Caco-2 (cell line): ENCODE data around the gene RCAN1. TPM values are rescaled to one million over a fixed set of nuclear protein-coding genes. Genes with fewer than 3 reads are reported as not detected.

Experiments used
- BruUV-seq: library from RNA; stranded (reverse); fragments of 400-500 nt; replicated peaks from 2 replicates; lab custom pipeline; 2021; lab: Mats Ljungman, UMichigan
- CTCF ChIA-PET: fragments of 300-600 bp; sonication (Branson Sonifier 250); formaldehyde crosslinking; loops from one replicate; lab custom pipeline; 2022; ENCODE audit warnings: antibody characterized with exemption; lab: Charles Lee
- POLR2A ChIA-PET: fragments of 300-600 bp; sonication (Branson Sonifier 250); formaldehyde crosslinking; loops from one replicate; lab custom pipeline; 2022; ENCODE audit warnings: antibody characterized with exemption; lab: Charles Lee
- DNase-seq, 2 experiments: peaks; one replicate each; pipeline versions ENCODE4 v3.0.0 to v3.0.0-alpha.2; 2020 to 2022
- H3K27me3 ChIP-seq: replicated peaks from 2 replicates; pipeline ENCODE4 v1.6.0; 2011; ENCODE audit warnings: low read length; ENCODE audit not compliant: control insufficient read depth, insufficient read depth
- H3K36me3 ChIP-seq: 2 replicates; pipeline ENCODE4 v1.5.1; 2011; ENCODE audit warnings: low read length; ENCODE audit not compliant: control insufficient read depth, insufficient read depth
- H3K4me1 ChIP-seq: fragments of 250-450 bp; sonication (Bioruptor Pico); 2 replicates; pipeline ENCODE4 v1.5.1; 2020; ENCODE audit warnings: mild to moderate bottlenecking
- H3K4me3 ChIP-seq: 2 replicates; pipeline ENCODE4 v1.5.1; 2011; ENCODE audit warnings: low read depth, mild to moderate bottlenecking, control low read depth, low read length
- H3K9me3 ChIP-seq: fragments of 250-450 bp; sonication (Bioruptor Pico); 2 replicates; pipeline ENCODE4 v1.5.1; 2020; ENCODE audit warnings: mild to moderate bottlenecking, moderate library complexity
- H3K27ac Mint-ChIP-seq: one replicate; pipeline ENCODE4 v1.8.0; 2022; ENCODE audit warnings: mixed read lengths; ENCODE audit not compliant: unreplicated experiment
- H3K27me3 Mint-ChIP-seq: one replicate; pipeline ENCODE4 v1.8.0; 2022; ENCODE audit warnings: mixed read lengths; ENCODE audit not compliant: insufficient read depth, unreplicated experiment
- H3K36me3 Mint-ChIP-seq: one replicate; pipeline ENCODE4 v1.8.0; 2022; ENCODE audit warnings: mild to moderate bottlenecking, mixed read lengths; ENCODE audit not compliant: insufficient read depth, unreplicated experiment
- H3K4me1 Mint-ChIP-seq: one replicate; pipeline ENCODE4 v1.8.0; 2022; ENCODE audit warnings: low read depth, mixed read lengths; ENCODE audit not compliant: unreplicated experiment
- H3K4me3 Mint-ChIP-seq: one replicate; pipeline ENCODE4 v1.8.0; 2022; ENCODE audit warnings: mild to moderate bottlenecking, moderate library complexity, mixed read lengths; ENCODE audit not compliant: unreplicated experiment
- H3K9me3 Mint-ChIP-seq: one replicate; pipeline ENCODE4 v1.8.0; 2022; ENCODE audit warnings: mixed read lengths; ENCODE audit not compliant: unreplicated experiment
- intact Hi-C: fragments of 100-400 bp; cut with micrococcal nuclease; formaldehyde crosslinking; loops from one replicate; pipeline ENCODE4 v1.10.0; 2022; ENCODE audit not compliant: unreplicated experiment
- total RNA-seq: library from RNA; stranded (reverse); gene quantifications from 2 replicates; pipeline ENCODE4 v1.2.3, GENCODE V29; 2022
- TF ChIP-seq, protein P1 (sequence below), 2 experiments: fragments of 200-600 bp in 1 of 2; IDR thresholded peaks; 1 replicate in 1 of 2; 2 replicates in 1 of 2; pipeline versions ENCODE4 v1.5.1 to v1.8.0; 2011 to 2022; ENCODE audit warnings: antibody characterized with exemption in 1 of 2, control low read depth in 1 of 2, inconsistent platforms in 1 of 2, low read depth in 1 of 2, low read length in 1 of 2, mild to moderate bottlenecking in 1 of 2, moderate library complexity in 1 of 2; ENCODE audit not compliant: insufficient read depth in 1 of 2, severe bottlenecking in 1 of 2, unreplicated experiment in 1 of 2

The RCAN1 gene
- total RNA-seq, 1 experiment from 2014 or later, result 29.4 TPM

DNA sequence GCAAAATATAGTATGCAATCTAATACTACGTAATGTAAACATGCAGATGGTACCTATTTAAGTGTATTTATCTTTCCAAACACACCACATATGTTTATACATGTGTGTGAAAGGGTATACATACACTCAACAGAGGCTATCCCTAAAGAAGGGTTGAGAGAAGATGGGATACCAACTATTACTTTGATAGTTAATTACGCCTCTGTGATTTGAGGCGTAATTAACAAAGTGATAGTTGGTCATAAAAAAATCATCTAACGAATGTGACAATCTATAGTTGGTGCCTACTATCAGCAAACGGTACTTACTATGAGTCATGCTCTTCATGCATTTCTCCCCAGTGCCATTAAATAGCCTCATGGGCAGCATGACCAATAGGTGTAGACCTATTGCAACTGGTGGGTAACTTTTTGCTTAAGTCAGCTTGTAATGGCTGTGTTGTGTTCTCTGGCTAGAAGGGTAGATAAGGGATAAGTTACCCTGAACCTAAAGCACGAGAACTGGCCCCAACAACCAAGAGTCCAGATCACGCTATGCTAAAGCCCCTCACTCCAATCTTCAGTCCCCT, 15.3 kb downstream of the RCAN1 start:
- intact Hi-C loops, result loop anchor here (5.0 kb wide), 1 partner anchor 72 kb away; no protein-coding TSS in a partner anchor
- no peak overlapping the region for H3K4me3 Mint-ChIP-seq
- ChIA-PET POLR2A (no interaction called here), CTCF (no interaction called here)
- no peaks in the 10 kb centered on the region for H3K36me3 ChIP-seq
- no peak overlapping the region for H3K4me3 ChIP-seq
- TF ChIP-seq, protein P1, sequence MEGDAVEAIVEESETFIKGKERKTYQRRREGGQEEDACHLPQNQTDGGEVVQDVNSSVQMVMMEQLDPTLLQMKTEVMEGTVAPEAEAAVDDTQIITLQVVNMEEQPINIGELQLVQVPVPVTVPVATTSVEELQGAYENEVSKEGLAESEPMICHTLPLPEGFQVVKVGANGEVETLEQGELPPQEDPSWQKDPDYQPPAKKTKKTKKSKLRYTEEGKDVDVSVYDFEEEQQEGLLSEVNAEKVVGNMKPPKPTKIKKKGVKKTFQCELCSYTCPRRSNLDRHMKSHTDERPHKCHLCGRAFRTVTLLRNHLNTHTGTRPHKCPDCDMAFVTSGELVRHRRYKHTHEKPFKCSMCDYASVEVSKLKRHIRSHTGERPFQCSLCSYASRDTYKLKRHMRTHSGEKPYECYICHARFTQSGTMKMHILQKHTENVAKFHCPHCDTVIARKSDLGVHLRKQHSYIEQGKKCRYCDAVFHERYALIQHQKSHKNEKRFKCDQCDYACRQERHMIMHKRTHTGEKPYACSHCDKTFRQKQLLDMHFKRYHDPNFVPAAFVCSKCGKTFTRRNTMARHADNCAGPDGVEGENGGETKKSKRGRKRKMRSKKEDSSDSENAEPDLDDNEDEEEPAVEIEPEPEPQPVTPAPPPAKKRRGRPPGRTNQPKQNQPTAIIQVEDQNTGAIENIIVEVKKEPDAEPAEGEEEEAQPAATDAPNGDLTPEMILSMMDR (IDR thresholded peaks at IDR 0.05; ENCODE audit: insufficient read depth in 1 of 2, low read depth in 1 of 2, low read length in 1 of 2, severe bottlenecking in 1 of 2, unreplicated experiment in 1 of 2), result no peak
- H3K4me1 ChIP-seq, result peaks cover 11% of the 10 kb centered on the region; the same call in 1 of the 2 replicates
- no peak overlapping the region for H3K27ac Mint-ChIP-seq
- DNase-seq, result no peak
- no peaks in the 10 kb centered on the region for H3K9me3 Mint-ChIP-seq
- no peaks in the 10 kb centered on the region for H3K27me3 Mint-ChIP-seq
- no TSS peak for BruUV-seq
- no peaks in the 10 kb centered on the region; the same call in 1 of the 2 replicates for H3K27me3 ChIP-seq
- H3K36me3 Mint-ChIP-seq, result no peaks in the 10 kb centered on the region
- peaks cover 7% of the 10 kb centered on the region for H3K4me1 Mint-ChIP-seq
- H3K9me3 ChIP-seq, result no peaks in the 10 kb centered on the region

DNA sequence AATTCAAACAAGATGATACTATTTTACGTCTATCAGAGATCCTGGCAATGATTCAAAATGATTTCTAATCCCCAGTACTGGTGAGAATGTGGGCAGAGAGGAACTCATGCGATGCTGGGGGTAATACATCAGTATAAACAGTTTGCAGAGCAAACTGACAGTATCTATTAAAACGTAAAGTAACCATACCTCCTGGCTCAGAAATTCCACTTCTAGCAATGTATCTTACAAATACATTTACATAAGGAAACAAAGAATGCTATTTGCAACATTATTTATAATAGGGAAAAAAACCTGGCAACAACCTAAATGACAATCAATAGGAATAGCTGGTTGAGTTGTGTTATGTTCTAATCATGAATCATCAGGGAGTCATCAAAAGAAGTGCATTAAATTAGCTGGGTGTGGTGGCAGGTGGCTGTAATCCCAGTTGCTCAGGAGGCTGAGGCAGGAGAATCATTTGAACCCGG, 15.9 kb downstream of the RCAN1 start:
- peaks cover 7% of the 10 kb centered on the region for H3K4me1 Mint-ChIP-seq
- H3K4me3 ChIP-seq, result no peak overlapping the region
- intact Hi-C loops, result no loop called here
- TF ChIP-seq, protein P1 (IDR thresholded peaks at IDR 0.05; ENCODE audit: insufficient read depth in 1 of 2, low read depth in 1 of 2, low read length in 1 of 2, severe bottlenecking in 1 of 2, unreplicated experiment in 1 of 2), result no peak
- H3K36me3 Mint-ChIP-seq, result no peaks in the 10 kb centered on the region
- POLR2A ChIA-PET, result no interaction called here
- no peaks in the 10 kb centered on the region for H3K9me3 Mint-ChIP-seq
- no peaks in the 10 kb centered on the region; the same call in 1 of the 2 replicates for H3K27me3 ChIP-seq
- peak overlapping the region; percentile 33 for H3K27ac Mint-ChIP-seq
- H3K27me3 Mint-ChIP-seq, result no peaks in the 10 kb centered on the region
- CTCF ChIA-PET, result no interaction called here
- H3K9me3 ChIP-seq, result no peaks in the 10 kb centered on the region
- H3K36me3 ChIP-seq, result no peaks in the 10 kb centered on the region
- no peak for DNase-seq
- H3K4me1 ChIP-seq, result peaks cover 11% of the 10 kb centered on the region; the same call in 1 of the 2 replicates
- BruUV-seq, result no TSS peak
- no peak overlapping the region for H3K4me3 Mint-ChIP-seq

DNA sequence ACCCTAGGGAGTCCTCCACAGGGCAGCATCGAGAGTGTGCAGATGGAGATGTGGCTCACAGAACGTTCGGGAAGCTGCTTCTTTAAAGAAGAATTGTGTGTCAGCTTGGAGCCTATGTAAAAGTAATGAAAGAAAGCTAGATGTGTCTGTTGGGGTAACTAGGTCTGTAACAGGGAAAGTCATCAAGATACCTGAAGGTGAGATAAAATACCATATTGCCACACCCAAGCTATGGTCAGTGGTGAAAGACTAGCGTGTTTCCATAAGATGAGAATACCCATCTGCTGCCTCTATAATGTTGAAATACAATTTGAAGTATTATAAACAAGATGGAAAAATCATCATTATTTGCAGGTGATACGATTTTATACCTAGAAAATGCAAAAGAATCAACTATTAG, 17.5 kb downstream of the RCAN1 start:
- H3K4me3 Mint-ChIP-seq, result no peak overlapping the region
- no peaks in the 10 kb centered on the region for H3K9me3 Mint-ChIP-seq
- H3K27ac Mint-ChIP-seq, result no peak overlapping the region
- Histone ChIP-seq H3K27me3 (no peaks in the 10 kb centered on the region; the same call in 1 of the 2 replicates), H3K36me3 (no peaks in the 10 kb centered on the region), H3K9me3 (no peaks in the 10 kb centered on the region), H3K4me3 (no peak overlapping the region), H3K4me1 (peaks cover 14% of the 10 kb centered on the region; the same call in 1 of the 2 replicates)
- no TSS peak for BruUV-seq
- H3K27me3 Mint-ChIP-seq, result no peaks in the 10 kb centered on the region
- CTCF ChIA-PET, result interaction anchor here (0.6 kb wide), 1 partner anchor 87 kb away, joined by 3 read pairs; no protein-coding TSS in a partner anchor
- no peak for DNase-seq
- peaks cover 16% of the 10 kb centered on the region for H3K4me1 Mint-ChIP-seq
- TF ChIP-seq, protein P1 (IDR thresholded peaks at IDR 0.05; ENCODE audit: insufficient read depth in 1 of 2, low read depth in 1 of 2, low read length in 1 of 2, severe bottlenecking in 1 of 2, unreplicated experiment in 1 of 2), result no peak
- intact Hi-C loops, result no loop called here
- H3K36me3 Mint-ChIP-seq, result no peaks in the 10 kb centered on the region
- POLR2A ChIA-PET, result no interaction called here
